ENCODE data around the gene POLR2M.

Gene POLR2M

GRCh38 chr15:57741089-57741488, 34.6 kb downstream of the POLR2M start:
- no peak for DNase-seq (ENCODE audit: low spot score)

- no peak for DNase-seq (ENCODE audit: low spot score)
Measured at GRCh38 chr15:57743424-57743823, 36.9 kb downstream of the POLR2M start.

- no peak for DNase-seq (ENCODE audit: low spot score)
Measured at GRCh38 chr15:57746786-57747185, 40.3 kb downstream of the POLR2M start.

GRCh38 chr15:57747206-57747896, 40.8 kb downstream of the POLR2M start:
- no peak for DNase-seq (ENCODE audit: low spot score)

GRCh38 chr15:57751177-57751800, 44.8 kb downstream of the POLR2M start:
- DNase-seq (ENCODE audit: low spot score): no peak

- DNase-seq (ENCODE audit: low spot score): no peak
Measured at GRCh38 chr15:57752436-57752835, 45.9 kb downstream of the POLR2M start.

GRCh38 chr15:57752840-57753239, 46.3 kb downstream of the POLR2M start:
- DNase-seq (ENCODE audit: low spot score): no peak

GRCh38 chr15:57756466-57756865, 50.0 kb downstream of the POLR2M start:
- DNase-seq (ENCODE audit: low spot score): no peak

- DNase-seq (ENCODE audit: low spot score): no peak
Measured at GRCh38 chr15:57758560-57758959, 52.0 kb downstream of the POLR2M start.

- DNase-seq (ENCODE audit: low spot score): no peak
Measured at GRCh38 chr15:57761562-57761961, 55.0 kb downstream of the POLR2M start.

GRCh38 chr15:57762302-57762701, 55.8 kb downstream of the POLR2M start:
- DNase-seq (ENCODE audit: low spot score): no peak

- no peak for DNase-seq (ENCODE audit: low spot score)
Measured at GRCh38 chr15:57763176-57763964, 56.9 kb downstream of the POLR2M start.

All from activated CD4-positive, alpha-beta T cell treated with anti-CD3 and anti-CD28 coated beads, Interleukin-2, Interleukin-4, amounts not matched to agents 100 ng/mL and 50 ng/mL, durations not matched to agents 16 hours and 8 hours (primary cell).